SH-SY5Y (cell line): ENCODE data around the gene ZDHHC14.

Source experiments
- GATA2 ChIP-seq: IDR thresholded peaks from 2 replicates; pipeline ENCODE4 v1.6.1; 2011; ENCODE audit warnings: mild to moderate bottlenecking, low read depth, low read length
- GATA3 ChIP-seq: IDR thresholded peaks from 2 replicates; pipeline ENCODE4 v1.6.1; 2011; ENCODE audit warnings: low read depth, mild to moderate bottlenecking, low read length, moderate library complexity

GRCh38 chr6:157625111-157625510 is 244.1 kb downstream of the ZDHHC14 start:
- TF ChIP-seq GATA2 (no peak), GATA3 (no peak)
